Mesendoderm (in vitro differentiated cells): Measurements from ENCODE around the gene FKBP2.

Experiments used
- DNase-seq: peaks from one replicate; pipeline ENCODE4 v3.0.0; 2013
- H2AK5ac ChIP-seq: 2 replicates; pipeline ENCODE4 v1.6.1; 2013; ENCODE audit warnings: low read length, inconsistent platforms
- H2BK120ac ChIP-seq: 2 replicates; pipeline ENCODE4 v1.6.1; 2013; ENCODE audit warnings: low read depth, mild to moderate bottlenecking, low read length, moderate library complexity, mixed read lengths
- H2BK15ac ChIP-seq: replicated peaks from 2 replicates; pipeline ENCODE4 v1.6.1; 2013; ENCODE audit warnings: low read depth, mild to moderate bottlenecking, moderate library complexity
- H2BK5ac ChIP-seq: 2 replicates; pipeline ENCODE4 v1.6.1; 2013; ENCODE audit warnings: low read length, inconsistent platforms
- H3K18ac ChIP-seq: 2 replicates; pipeline ENCODE4 v1.6.1; 2013; ENCODE audit warnings: mild to moderate bottlenecking, low read length, mixed read lengths
- H3K23ac ChIP-seq: one replicate; pipeline ENCODE4 v1.6.1; 2013; ENCODE audit warnings: low read length
- H3K27ac ChIP-seq: 2 replicates; pipeline ENCODE4 v1.5.1; 2013; ENCODE audit warnings: low read depth, mild to moderate bottlenecking, inconsistent platforms, low read length, moderate library complexity
- H3K27me3 ChIP-seq: 2 replicates; pipeline ENCODE4 v1.6.1; 2013; ENCODE audit warnings: low read length, control low read depth, mild to moderate bottlenecking, inconsistent platforms; ENCODE audit not compliant: insufficient read depth, poor library complexity
- H3K36me3 ChIP-seq: 2 replicates; pipeline ENCODE4 v1.6.1; 2013; ENCODE audit warnings: low read length, inconsistent platforms; ENCODE audit not compliant: control insufficient read depth, insufficient read depth
- H3K4ac ChIP-seq: one replicate; pipeline ENCODE4 v1.6.1; 2013; ENCODE audit warnings: low read depth, mild to moderate bottlenecking, low read length, moderate library complexity
- H3K4me1 ChIP-seq: 2 replicates; pipeline ENCODE4 v1.6.1; 2013; ENCODE audit warnings: low read depth, low read length, inconsistent platforms; ENCODE audit not compliant: control insufficient read depth
- H3K4me2 ChIP-seq: 2 replicates; pipeline ENCODE4 v1.6.1; 2013; ENCODE audit warnings: low read length
- H3K4me3 ChIP-seq: 2 replicates; pipeline ENCODE4 v1.5.1; 2013; ENCODE audit warnings: mild to moderate bottlenecking, low read length
- H3K56ac ChIP-seq: one replicate; pipeline ENCODE4 v1.6.1; 2013; ENCODE audit warnings: low read length
- H3K79me1 ChIP-seq: 2 replicates; pipeline ENCODE4 v1.6.1; 2013; ENCODE audit warnings: low read length, inconsistent platforms
- H3K79me2 ChIP-seq: 2 replicates; pipeline ENCODE4 v1.6.1; 2013; ENCODE audit warnings: mild to moderate bottlenecking, low read length; ENCODE audit not compliant: control insufficient read depth, insufficient read depth
- H3K9ac ChIP-seq: 2 replicates; pipeline ENCODE4 v1.6.1; 2013; ENCODE audit warnings: low read length, inconsistent platforms
- H4K5ac ChIP-seq: one replicate; pipeline ENCODE4 v1.6.1; 2013; ENCODE audit warnings: low read length
- H4K8ac ChIP-seq: one replicate; pipeline ENCODE4 v1.6.1; 2013; ENCODE audit warnings: low read depth, mild to moderate bottlenecking, control low read depth, low read length, moderate library complexity
- WGBS: extraction: QIAGEN DNeasy Blood & Tissue Kit; methylation state at CpG from one replicate; pipeline ENCODE4 v1.1.7; 2013; ENCODE audit warnings: low lambda C conversion rate, missing lambda C conversion rate; ENCODE audit not compliant: insufficient coverage; ENCODE audit errors: extremely low coverage; 5-methylcytosine and 5-hydroxymethylcytosine counted together

The FKBP2 gene

GRCh38 chr11:64253481-64253880 is 12.6 kb downstream of the FKBP2 start:
- Histone ChIP-seq H4K8ac (no peak overlapping the region), H3K27me3 (no peaks in the 10 kb centered on the region), H3K56ac (no peak overlapping the region), H3K79me2 (peaks cover 12% of the 10 kb centered on the region), H2BK15ac (no peak overlapping the region), H3K4me3 (no peak overlapping the region), H4K5ac (no peak overlapping the region), H3K4ac (no peak overlapping the region), H2AK5ac (no peak overlapping the region), H2BK5ac (no peak overlapping the region), H2BK120ac (no peak overlapping the region), H3K9ac (no peak overlapping the region), H3K4me1 (peaks cover 5% of the 10 kb centered on the region), H3K23ac (no peak overlapping the region), H3K4me2 (no peak overlapping the region), H3K36me3 (peaks cover 7% of the 10 kb centered on the region), H3K18ac (no peak overlapping the region), H3K79me1 (peaks cover 13% of the 10 kb centered on the region), H3K27ac (no peak overlapping the region)
- no CpG with 5 or more reads among the region's 5 CpGs for WGBS
- DNase-seq, result no peak

- H3K36me3 ChIP-seq, result peaks cover 8% of the 10 kb centered on the region
- H3K4me3 ChIP-seq, result no peak overlapping the region
- no peak overlapping the region for H2BK5ac ChIP-seq
- H3K27me3 ChIP-seq, result no peaks in the 10 kb centered on the region
- no peak overlapping the region for H3K9ac ChIP-seq
- no peak overlapping the region for H4K8ac ChIP-seq
- no peak overlapping the region for H4K5ac ChIP-seq
- DNase-seq, result no peak
- H3K79me2 ChIP-seq, result peaks cover 12% of the 10 kb centered on the region
- WGBS, result no CpG with 5 or more reads among the region's 7 CpGs
- no peak overlapping the region for H2BK15ac ChIP-seq
- H3K4ac ChIP-seq, result no peak overlapping the region
- peaks cover 3% of the 10 kb centered on the region for H3K4me1 ChIP-seq
- no peak overlapping the region for H3K4me2 ChIP-seq
- no peak overlapping the region for H2AK5ac ChIP-seq
- H3K27ac ChIP-seq, result no peak overlapping the region
- H3K18ac ChIP-seq, result no peak overlapping the region
- H3K79me1 ChIP-seq, result peaks cover 13% of the 10 kb centered on the region
- H3K23ac ChIP-seq, result no peak overlapping the region
- H3K56ac ChIP-seq, result no peak overlapping the region
- no peak overlapping the region for H2BK120ac ChIP-seq
Observed at GRCh38 chr11:64254326-64254725, 13.4 kb downstream of the FKBP2 start.

- no peak overlapping the region for H2BK120ac ChIP-seq
- peaks cover 12% of the 10 kb centered on the region for H3K79me2 ChIP-seq
- no peak overlapping the region for H3K23ac ChIP-seq
- WGBS, result no CpG with 5 or more reads among the region's 35 CpGs
- no peaks in the 10 kb centered on the region for H3K27me3 ChIP-seq
- no peak overlapping the region for H3K4me3 ChIP-seq
- no peak overlapping the region for H3K56ac ChIP-seq
- no peak overlapping the region for H4K8ac ChIP-seq
- peaks cover 13% of the 10 kb centered on the region for H3K79me1 ChIP-seq
- no peak overlapping the region for H3K27ac ChIP-seq
- H3K18ac ChIP-seq, result no peak overlapping the region
- DNase-seq, result no peak
- no peak overlapping the region for H2AK5ac ChIP-seq
- H3K36me3 ChIP-seq, result peaks cover 8% of the 10 kb centered on the region
- no peak overlapping the region for H3K4me2 ChIP-seq
- H3K9ac ChIP-seq, result no peak overlapping the region
- H2BK15ac ChIP-seq, result no peak overlapping the region
- H2BK5ac ChIP-seq, result no peak overlapping the region
- H3K4ac ChIP-seq, result no peak overlapping the region
- H4K5ac ChIP-seq, result no peak overlapping the region
- no peaks in the 10 kb centered on the region for H3K4me1 ChIP-seq
Observed at GRCh38 chr11:64255135-64256128, 14.5 kb downstream of the FKBP2 start.

GRCh38 chr11:64256300-64256699 is 15.4 kb downstream of the FKBP2 start:
- Histone ChIP-seq H3K4me3 (no peak overlapping the region), H3K79me1 (peaks cover 13% of the 10 kb centered on the region), H2BK15ac (no peak overlapping the region), H3K36me3 (peaks cover 11% of the 10 kb centered on the region), H3K4ac (no peak overlapping the region), H3K9ac (no peak overlapping the region), H2BK5ac (no peak overlapping the region), H3K23ac (no peak overlapping the region), H3K79me2 (peaks cover 12% of the 10 kb centered on the region), H3K56ac (no peak overlapping the region), H3K18ac (no peak overlapping the region), H3K27me3 (no peaks in the 10 kb centered on the region), H3K27ac (no peak overlapping the region), H2AK5ac (no peak overlapping the region), H4K5ac (no peak overlapping the region), H3K4me2 (no peak overlapping the region), H3K4me1 (no peaks in the 10 kb centered on the region), H2BK120ac (no peak overlapping the region), H4K8ac (no peak overlapping the region)
- no CpG with 5 or more reads among the region's 15 CpGs for WGBS
- DNase-seq, result no peak

- Histone ChIP-seq H3K9ac (no peak overlapping the region), H2AK5ac (no peak overlapping the region), H3K27ac (no peak overlapping the region), H3K79me1 (peaks cover 5% of the 10 kb centered on the region), H2BK15ac (no peak overlapping the region), H3K79me2 (peaks cover under 1% of the 10 kb centered on the region), H4K8ac (no peak overlapping the region), H3K36me3 (peaks cover 14% of the 10 kb centered on the region), H2BK120ac (no peak overlapping the region), H3K18ac (no peak overlapping the region), H3K4ac (no peak overlapping the region), H3K56ac (no peak overlapping the region), H3K27me3 (no peaks in the 10 kb centered on the region), H3K4me3 (no peak overlapping the region), H3K4me2 (no peak overlapping the region), H4K5ac (no peak overlapping the region), H3K23ac (no peak overlapping the region), H2BK5ac (no peak overlapping the region), H3K4me1 (no peaks in the 10 kb centered on the region)
- no peak for DNase-seq
- WGBS, result no CpG with 5 or more reads among the region's 24 CpGs
Observed at GRCh38 chr11:64258356-64258755, 17.5 kb downstream of the FKBP2 start.
